Peyer's patch (tissue), 4 donors: ENCODE measurements around the gene CHCHD1. TPM values are rescaled to one million over a fixed set of nuclear protein-coding genes. Genes with fewer than 3 reads are reported as not detected.

ENCODE experiments used
- DNase-seq, 3 donors: peaks; one replicate each; pipeline ENCODE4 v3.0.0-alpha.2; 2017 to 2019
- H3K27ac ChIP-seq, 4 donors: fragments of 200-600 bp; sonication (generic); one replicate each; pipeline ENCODE4 v1.5.1; 2016 to 2019
- H3K27me3 ChIP-seq, 2 donors: fragments of 200-600 bp; sonication (generic); one replicate each; pipeline ENCODE4 v1.5.1; 2019
- H3K36me3 ChIP-seq, 3 donors: fragments of 200-600 bp; sonication (generic); one replicate each; pipeline ENCODE4 v1.5.1; 2016 to 2019
- H3K4me1 ChIP-seq, 4 donors: fragments of 200-600 bp; sonication (generic); one replicate each; pipeline ENCODE4 v1.5.1; 2016 to 2019
- H3K4me3 ChIP-seq, 4 donors: fragments of 200-600 bp; sonication (generic); 1 replicate in 3 of 4; 2 replicates in 1 of 4; pipeline ENCODE4 v1.5.1; 2016 to 2019; ENCODE audit warnings: mild to moderate bottlenecking in 1 of 4
- H3K9me3 ChIP-seq, 4 donors: fragments of 200-600 bp; sonication (generic); one replicate each; pipeline ENCODE4 v1.5.1; 2016 to 2019; ENCODE audit warnings: mild to moderate bottlenecking in 1 of 4
- POLR2A ChIP-seq, 2 donors: fragments of 450-650 bp; IDR thresholded peaks; one replicate each; pipeline ENCODE4 v1.5.1; 2017; ENCODE audit warnings: antibody characterized with exemption in 2 of 2, mild to moderate bottlenecking in 2 of 2, moderate library complexity in 2 of 2
- total RNA-seq, 4 donors: library from RNA; depleted of rRNA; stranded (reverse); fragments of >200 nt; gene quantifications; one replicate each; pipeline ENCODE4 v1.1.0, GENCODE V29; 2016
- TF ChIP-seq, protein P1 (sequence below), 6 experiments: fragments of 450-650 bp in 4 of 6; fragments of 200-600 bp in 2 of 6; sonication (generic) in 1 of 6; IDR thresholded peaks; one replicate each; pipeline ENCODE4 v1.5.1; 2017 to 2019; ENCODE audit warnings: antibody characterized with exemption in 6 of 6, mild to moderate bottlenecking in 3 of 6, moderate library complexity in 1 of 6

The CHCHD1 gene
- total RNA-seq, 4 donors from 2014 or later = 9.9 to 36.8 (median 20.9) TPM

DNA sequence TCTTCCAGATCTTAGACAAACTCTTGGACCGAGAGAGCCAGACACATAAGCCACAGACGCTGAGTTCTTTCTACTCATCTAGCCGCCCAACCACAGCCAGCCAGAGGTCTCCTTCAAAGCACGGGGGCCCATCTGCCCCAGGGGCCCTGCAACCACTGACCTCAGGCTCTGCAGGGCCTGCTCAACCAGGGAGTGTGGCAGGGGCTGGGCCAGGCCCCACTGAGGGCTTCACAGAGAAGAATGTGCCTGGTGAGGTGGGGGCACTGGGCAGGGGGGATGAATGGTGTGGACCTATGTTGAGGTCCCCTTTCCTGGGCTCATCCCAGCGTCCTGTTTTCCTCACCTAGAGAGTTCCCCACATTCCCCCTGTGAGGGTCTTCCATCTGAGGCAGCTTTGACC lies 14.9 kb downstream of the CHCHD1 start:
- H3K27me3 ChIP-seq = no peaks in the 10 kb centered on the region
- TF ChIP-seq POLR2A (IDR thresholded peaks at IDR 0.05) = no peak
- TF ChIP-seq, protein P1, sequence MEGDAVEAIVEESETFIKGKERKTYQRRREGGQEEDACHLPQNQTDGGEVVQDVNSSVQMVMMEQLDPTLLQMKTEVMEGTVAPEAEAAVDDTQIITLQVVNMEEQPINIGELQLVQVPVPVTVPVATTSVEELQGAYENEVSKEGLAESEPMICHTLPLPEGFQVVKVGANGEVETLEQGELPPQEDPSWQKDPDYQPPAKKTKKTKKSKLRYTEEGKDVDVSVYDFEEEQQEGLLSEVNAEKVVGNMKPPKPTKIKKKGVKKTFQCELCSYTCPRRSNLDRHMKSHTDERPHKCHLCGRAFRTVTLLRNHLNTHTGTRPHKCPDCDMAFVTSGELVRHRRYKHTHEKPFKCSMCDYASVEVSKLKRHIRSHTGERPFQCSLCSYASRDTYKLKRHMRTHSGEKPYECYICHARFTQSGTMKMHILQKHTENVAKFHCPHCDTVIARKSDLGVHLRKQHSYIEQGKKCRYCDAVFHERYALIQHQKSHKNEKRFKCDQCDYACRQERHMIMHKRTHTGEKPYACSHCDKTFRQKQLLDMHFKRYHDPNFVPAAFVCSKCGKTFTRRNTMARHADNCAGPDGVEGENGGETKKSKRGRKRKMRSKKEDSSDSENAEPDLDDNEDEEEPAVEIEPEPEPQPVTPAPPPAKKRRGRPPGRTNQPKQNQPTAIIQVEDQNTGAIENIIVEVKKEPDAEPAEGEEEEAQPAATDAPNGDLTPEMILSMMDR (IDR thresholded peaks at IDR 0.05) = no peak
- peaks cover 0 to 98% (median 0%) of the 10 kb centered on the region in 3 donors for H3K36me3 ChIP-seq
- H3K4me1 ChIP-seq = no peaks in the 10 kb centered on the region
- no peak overlapping the region for H3K27ac ChIP-seq
- peak in 1 of 3 donors; percentile 33 for DNase-seq
- no peaks in the 10 kb centered on the region for H3K9me3 ChIP-seq
- no peak overlapping the region for H3K4me3 ChIP-seq

DNA sequence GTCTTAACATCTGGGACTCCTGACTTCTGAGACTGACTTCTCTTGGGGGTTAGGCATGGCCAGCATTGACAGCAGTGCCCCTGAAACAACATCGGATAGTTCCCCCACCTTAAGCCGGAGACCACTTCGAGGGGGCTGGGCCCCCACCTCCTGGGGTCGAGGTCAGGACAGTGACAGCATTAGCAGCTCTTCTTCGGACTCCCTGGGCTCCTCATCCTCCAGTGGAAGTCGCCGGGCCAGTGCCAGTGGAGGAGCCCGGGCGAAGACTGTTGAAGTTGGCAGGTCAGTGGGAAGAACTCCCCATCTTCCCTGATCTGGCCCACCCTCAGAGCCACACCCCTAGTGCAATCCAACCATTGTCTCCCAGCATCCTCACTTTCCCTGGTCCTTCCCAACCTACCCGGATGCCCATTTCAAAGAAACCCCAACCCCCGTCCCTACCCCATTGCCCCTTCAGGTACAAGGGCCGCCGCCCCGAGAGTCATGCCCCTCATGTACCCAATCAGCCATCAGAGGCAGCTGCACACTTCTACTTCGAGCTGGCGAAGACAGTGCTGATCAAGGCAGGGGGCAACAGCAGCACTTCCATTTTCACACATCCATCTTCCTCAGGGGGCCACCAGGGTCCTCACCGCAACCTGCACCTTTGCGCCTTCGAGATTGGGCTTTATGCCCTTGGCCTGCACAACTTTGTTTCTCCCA lies 15.6 kb downstream of the CHCHD1 start:
- Histone ChIP-seq H3K27me3 (no peaks in the 10 kb centered on the region), H3K4me3 (no peak overlapping the region), H3K36me3 (peaks cover 0 to 98% (median 0%) of the 10 kb centered on the region in 3 donors), H3K9me3 (no peaks in the 10 kb centered on the region), H3K4me1 (no peaks in the 10 kb centered on the region), H3K27ac (no peak overlapping the region)
- DNase-seq = peak in 1 of 3 donors; percentile 43
- no peak for TF ChIP-seq POLR2A (IDR thresholded peaks at IDR 0.05)
- TF ChIP-seq, protein P1 (IDR thresholded peaks at IDR 0.05) = no peak

DNA sequence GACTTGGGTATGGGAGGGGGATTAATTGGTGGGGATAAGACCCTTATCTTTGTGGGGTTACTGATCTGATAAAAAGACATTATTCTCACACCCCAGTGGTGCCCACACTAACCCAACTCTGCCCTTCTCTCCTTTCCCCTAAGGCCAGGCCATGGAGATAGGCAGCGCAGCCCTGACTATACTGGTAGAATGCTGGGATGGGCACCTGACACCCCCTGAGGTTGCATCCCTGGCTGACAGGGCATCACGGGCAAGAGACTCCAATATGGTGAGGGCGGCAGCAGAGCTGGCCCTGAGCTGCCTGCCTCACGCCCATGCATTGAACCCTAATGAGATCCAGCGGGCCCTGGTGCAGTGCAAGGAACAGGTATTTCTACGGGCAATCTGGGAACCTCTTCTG lies 16.2 kb downstream of the CHCHD1 start:
- Histone ChIP-seq H3K9me3 (no peaks in the 10 kb centered on the region), H3K4me3 (no peak overlapping the region), H3K4me1 (no peaks in the 10 kb centered on the region), H3K27ac (no peak overlapping the region), H3K27me3 (no peaks in the 10 kb centered on the region), H3K36me3 (peaks cover 0 to 98% (median 0%) of the 10 kb centered on the region in 3 donors)
- DNase-seq = no peak
- TF ChIP-seq, protein P1 (IDR thresholded peaks at IDR 0.05) = no peak
- no peak for TF ChIP-seq POLR2A (IDR thresholded peaks at IDR 0.05)

DNA sequence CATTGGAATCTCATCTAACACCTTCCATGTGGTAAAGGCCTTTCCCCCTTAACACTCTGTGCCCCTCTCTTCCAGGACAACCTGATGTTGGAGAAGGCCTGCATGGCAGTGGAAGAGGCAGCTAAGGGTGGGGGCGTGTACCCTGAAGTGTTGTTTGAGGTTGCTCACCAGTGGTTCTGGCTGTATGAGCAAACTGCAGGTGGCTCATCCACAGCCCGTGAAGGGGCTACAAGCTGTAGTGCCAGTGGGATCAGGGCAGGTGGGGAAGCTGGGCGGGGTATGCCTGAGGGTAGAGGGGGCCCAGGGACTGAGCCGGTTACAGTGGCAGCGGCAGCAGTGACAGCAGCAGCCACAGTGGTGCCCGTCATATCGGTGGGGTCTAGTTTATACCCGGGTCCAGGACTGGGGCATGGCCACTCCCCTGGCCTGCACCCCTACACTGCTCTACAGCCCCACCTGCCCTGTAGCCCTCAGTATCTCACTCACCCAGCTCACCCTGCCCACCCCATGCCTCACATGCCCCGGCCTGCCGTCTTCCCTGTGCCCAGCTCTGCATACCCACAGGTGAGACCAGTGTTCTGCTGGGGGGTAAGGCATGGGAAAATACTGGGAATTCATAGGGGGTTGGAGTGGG lies 17.2 kb downstream of the CHCHD1 start:
- H3K4me3 ChIP-seq = no peak overlapping the region
- no peaks in the 10 kb centered on the region for H3K27me3 ChIP-seq
- no peak overlapping the region for H3K27ac ChIP-seq
- DNase-seq = no peak
- TF ChIP-seq POLR2A (IDR thresholded peaks at IDR 0.05) = no peak
- no peaks in the 10 kb centered on the region for H3K4me1 ChIP-seq
- no peaks in the 10 kb centered on the region for H3K9me3 ChIP-seq
- peaks cover 0 to 98% (median 0%) of the 10 kb centered on the region in 3 donors for H3K36me3 ChIP-seq

DNA sequence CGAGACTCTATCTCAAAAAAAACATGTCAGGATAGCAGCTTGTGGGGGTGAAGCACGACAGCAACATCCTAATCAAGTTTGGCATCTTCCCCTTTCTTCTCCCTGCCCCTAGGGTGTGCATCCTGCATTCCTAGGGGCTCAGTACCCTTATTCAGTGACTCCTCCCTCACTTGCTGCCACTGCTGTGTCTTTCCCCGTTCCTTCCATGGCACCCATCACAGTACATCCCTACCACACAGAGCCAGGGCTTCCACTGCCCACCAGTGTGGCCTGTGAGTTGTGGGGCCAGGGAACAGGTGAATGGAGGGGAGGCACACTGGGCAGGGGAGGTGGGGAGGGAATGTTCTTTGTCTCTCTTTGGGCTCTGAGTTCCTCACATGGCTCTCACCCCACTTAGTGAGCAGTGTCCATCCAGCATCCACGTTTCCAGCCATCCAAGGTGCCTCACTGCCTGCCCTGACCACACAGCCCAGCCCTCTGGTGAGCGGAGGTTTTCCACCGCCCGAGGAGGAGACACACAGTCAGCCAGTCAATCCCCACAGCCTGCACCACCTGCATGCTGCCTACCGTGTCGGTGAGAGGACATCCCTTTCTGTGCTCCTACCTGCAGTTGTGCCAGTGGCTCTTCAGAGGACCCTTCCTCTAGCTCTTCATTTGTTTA lies 18.2 kb downstream of the CHCHD1 start:
- H3K4me1 ChIP-seq = no peaks in the 10 kb centered on the region
- peaks cover 0 to 98% (median 0%) of the 10 kb centered on the region in 3 donors for H3K36me3 ChIP-seq
- no peak overlapping the region for H3K27ac ChIP-seq
- DNase-seq = no peak
- no peaks in the 10 kb centered on the region for H3K27me3 ChIP-seq
- H3K9me3 ChIP-seq = no peaks in the 10 kb centered on the region
- no peak overlapping the region for H3K4me3 ChIP-seq
- TF ChIP-seq, protein P1 (IDR thresholded peaks at IDR 0.05) = no peak
- no peak for TF ChIP-seq POLR2A (IDR thresholded peaks at IDR 0.05)
